HuH-7 (cell line): ENCODE results near the gene SF3A1.

ENCODE experiments used
- DNase-seq: peaks from one replicate; pipeline ENCODE4 v3.0.0; 2011; ENCODE audit warnings: low spot score

SF3A1 gene

DNA sequence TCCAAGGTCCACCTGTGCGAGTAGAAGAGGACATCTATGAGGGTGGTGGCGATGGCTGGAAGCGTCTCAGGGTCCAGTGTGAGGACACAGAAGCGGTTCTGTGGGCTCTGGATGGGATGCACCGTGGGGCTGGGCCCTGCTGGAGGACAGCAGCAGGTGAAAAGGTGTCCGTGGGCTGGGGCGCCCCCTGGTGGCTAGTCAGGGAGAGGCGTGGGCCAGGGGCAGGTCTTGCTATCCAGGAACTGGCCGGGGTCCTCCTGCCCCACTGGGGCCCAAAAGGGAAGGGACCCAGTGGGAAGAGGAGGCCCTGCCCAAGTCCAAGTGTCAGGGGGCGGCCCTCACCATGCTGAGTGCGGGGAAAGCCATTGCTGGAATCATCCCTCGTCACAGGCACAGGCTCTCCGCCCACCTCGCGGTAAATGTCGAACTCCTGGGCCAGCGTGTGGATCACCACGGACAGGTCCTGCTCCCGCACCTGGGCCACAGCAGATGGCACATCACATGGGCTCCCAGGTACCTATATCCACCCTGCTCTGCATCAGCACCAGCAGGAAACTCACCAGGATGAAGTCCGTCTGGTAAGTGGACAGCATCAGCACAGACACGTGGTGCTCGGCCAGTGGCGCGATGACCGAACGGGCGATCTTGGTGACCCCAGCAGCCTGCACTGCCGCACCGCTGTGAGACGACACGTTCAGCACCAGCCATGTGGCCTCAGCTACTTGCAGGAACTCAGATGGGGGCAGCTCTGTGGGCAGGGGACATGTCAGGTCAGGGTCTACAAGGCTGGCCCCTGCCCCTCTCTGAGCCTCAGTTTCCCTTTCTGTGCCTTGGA lies 69.7 kb downstream of the SF3A1 start:
- DNase-seq: peak; percentile 90

GRCh38 chr22:30286331-30286730 lies 70.4 kb downstream of the SF3A1 start:
- DNase-seq: no peak

- DNase-seq: no peak
Observed at GRCh38 chr22:30285846-30286200, 70.9 kb downstream of the SF3A1 start.

DNA sequence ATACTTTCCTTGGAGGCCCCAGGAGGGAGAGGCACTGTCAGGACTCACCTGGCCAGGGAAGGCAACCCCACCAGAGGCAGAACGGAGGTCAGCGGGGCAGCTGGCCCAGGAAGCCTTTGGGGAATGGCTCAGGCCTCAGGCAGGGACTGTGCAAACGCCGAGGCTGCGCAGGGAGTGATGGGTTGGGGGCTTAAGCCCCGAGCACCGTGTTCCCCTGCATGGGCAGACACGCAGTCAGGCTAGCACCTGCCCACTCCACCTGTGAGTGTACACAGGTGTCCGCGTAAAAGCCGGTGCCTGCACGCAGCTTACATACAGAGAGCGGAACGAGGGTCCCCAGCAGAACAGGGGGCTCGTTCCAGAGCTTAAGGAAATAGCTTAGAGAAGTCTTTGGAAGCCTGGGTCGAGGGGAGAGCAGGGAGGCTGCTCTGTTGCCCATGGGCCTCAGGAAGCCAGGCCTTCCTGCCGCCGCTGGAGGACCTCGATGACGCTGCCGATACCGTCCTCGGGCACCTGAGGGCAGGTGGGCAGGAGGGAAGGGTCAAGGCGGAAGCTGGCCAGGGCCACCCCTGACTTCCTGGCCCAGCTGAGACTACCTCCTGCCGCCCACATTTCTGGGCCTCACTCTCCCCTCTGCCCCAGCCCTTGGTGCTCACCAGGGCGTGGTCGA lies 71.4 kb downstream of the SF3A1 start:
- DNase-seq: no peak

DNA sequence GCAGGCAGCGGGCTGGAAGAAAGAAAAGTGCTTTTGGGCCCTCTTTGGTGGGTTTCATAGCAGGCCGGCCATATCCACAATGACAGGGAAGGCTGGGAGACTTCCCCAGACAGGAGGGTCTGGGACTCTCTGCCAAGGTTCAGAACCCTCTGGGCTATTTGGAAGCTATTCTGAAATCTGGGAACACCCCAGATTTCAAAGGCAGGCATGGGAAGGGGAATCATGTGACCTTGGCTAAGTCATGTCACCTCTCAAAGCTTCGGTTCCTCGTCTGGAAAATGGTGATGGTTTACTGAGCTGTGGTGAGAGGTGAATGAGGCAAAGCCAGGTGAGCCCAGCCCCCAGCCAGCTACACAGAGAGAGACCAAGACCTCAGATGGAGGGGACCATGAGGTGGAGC lies 72.0 kb downstream of the SF3A1 start:
- no peak for DNase-seq

GRCh38 chr22:30284172-30284571 lies 72.5 kb downstream of the SF3A1 start:
- DNase-seq: no peak

DNA sequence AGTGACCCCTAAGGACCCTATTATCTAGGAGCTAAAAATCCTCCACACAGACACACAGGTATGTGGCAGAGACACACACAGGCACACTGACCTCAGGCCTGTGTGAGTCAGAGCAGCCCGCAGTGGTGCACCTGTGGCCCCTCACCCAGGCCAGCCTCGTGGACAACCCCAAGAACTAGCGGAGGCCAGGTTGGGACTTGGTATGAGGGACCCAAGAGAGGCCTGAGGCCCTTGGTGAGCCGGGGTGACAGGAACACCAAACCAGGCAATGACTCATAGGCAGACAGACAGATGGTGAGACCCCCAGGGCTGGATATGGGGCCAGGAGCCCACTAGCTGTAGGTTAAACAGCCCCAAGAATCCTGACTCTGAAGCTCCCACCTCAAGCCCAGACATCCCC lies 73.4 kb downstream of the SF3A1 start:
- DNase-seq: no peak

GRCh38 chr22:30282616-30283046 lies 74.1 kb downstream of the SF3A1 start:
- DNase-seq: no peak
